ENCODE data around the gene ARHGEF12.

- TF ChIP-seq CTCF (conservative IDR thresholded peaks at IDR 0.05; ENCODE audit: low read depth, low read length): no peak
- TF ChIP-seq EZH2 (IDR thresholded peaks at IDR 0.05; ENCODE audit: low read length, unreplicated experiment): no peak
- TF ChIP-seq EZH2phosphoT487 (IDR thresholded peaks at IDR 0.05; ENCODE audit: borderline replicate concordance, low read length): no peak
Measured at GRCh38 chr11:120339394-120339890, 3.2 kb downstream of the ARHGEF12 start.
